GF-D8 (cell line): ENCODE results near the gene TAF9.
"Not testable (repeated sequence)": the region's sequence is repeated elsewhere in the genome, so short reads cannot be mapped to it uniquely, and the experiment has no call there.

Source experiments
- DNase-seq: peaks from one replicate; lab custom pipeline; 2025; lab: John Stamatoyannopoulos, UW

Gene TAF9

GRCh38 chr5:69335341-69335935, 33.9 kb downstream of the TAF9 start:
- DNase-seq: no peak

- DNase-seq: peak; percentile 26
Observed at GRCh38 chr5:69334793-69335268, 34.5 kb downstream of the TAF9 start.

GRCh38 chr5:69333668-69334315, 35.5 kb downstream of the TAF9 start:
- not testable (repeated sequence) for DNase-seq

GRCh38 chr5:69331528-69332445, 37.5 kb downstream of the TAF9 start:
- DNase-seq: no peak

DNA sequence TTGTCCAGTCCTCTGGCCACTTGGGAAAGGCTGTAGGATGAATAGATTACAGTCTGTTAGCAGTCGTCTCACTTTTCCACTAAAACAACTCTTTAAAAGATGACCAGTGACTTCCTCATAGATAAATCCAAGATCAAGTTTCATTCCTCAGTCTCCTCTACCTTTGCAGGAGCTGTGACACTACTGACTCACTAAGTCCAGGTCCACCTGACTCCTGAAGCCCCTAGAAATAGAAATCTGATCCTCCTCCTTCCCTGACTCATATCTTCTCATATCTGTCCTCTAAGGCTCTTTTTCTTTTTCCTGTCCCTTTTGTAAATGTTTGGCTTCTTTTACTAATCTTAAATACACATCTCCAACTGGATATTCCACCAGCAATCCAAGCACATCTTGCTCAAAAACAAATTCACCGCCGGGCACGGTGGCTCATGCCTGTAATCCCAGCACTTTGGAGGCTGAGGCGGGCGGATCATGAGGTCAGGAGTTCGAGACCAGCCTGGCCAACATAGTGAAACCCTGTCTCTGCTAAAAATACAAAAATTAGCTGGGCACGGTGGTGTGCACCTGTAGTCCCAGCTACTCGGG, 39.3 kb downstream of the TAF9 start:
- DNase-seq: no peak

- DNase-seq: no peak
Observed at GRCh38 chr5:69326365-69326764, 43.0 kb downstream of the TAF9 start.

- peak; percentile 24 for DNase-seq
Observed at GRCh38 chr5:69317391-69317790, 51.9 kb downstream of the TAF9 start.

- DNase-seq: no peak
Observed at GRCh38 chr5:69315972-69316371, 53.3 kb downstream of the TAF9 start.
